Mesodermal cell (in vitro differentiated cells): ENCODE measurements around the gene PPP1R16B.
A peak's percentile ranks its signal among the peaks of the same experiment; 100 is the strongest.

Source experiments
- H3K27ac ChIP-seq: 2 replicates; pipeline ENCODE4 v1.7.0; 2013; ENCODE audit warnings: mild to moderate bottlenecking, low read depth, low read length, moderate library complexity; ENCODE audit not compliant: severe bottlenecking
- H3K36me3 ChIP-seq: 2 replicates; pipeline ENCODE4 v1.7.1; 2013; ENCODE audit warnings: mild to moderate bottlenecking, low read length, moderate library complexity; ENCODE audit not compliant: control insufficient read depth, insufficient read depth
- H3K4me1 ChIP-seq: one replicate; pipeline ENCODE4 v1.7.1; 2013; ENCODE audit warnings: mild to moderate bottlenecking, low read length; ENCODE audit not compliant: insufficient read depth, control insufficient read depth, poor library complexity, severe bottlenecking
- H3K4me3 ChIP-seq: 2 replicates; pipeline ENCODE4 v1.7.0; 2013; ENCODE audit warnings: low read length, control low read depth, mild to moderate bottlenecking; ENCODE audit not compliant: insufficient read depth, poor library complexity, severe bottlenecking; ENCODE audit errors: extremely low read depth
- H3K9me3 ChIP-seq: 2 replicates; pipeline ENCODE4 v1.7.1; 2013; ENCODE audit warnings: mild to moderate bottlenecking, low read length, moderate library complexity; ENCODE audit not compliant: control insufficient read depth
- WGBS, 2 experiments: methylation state at CpG; one replicate each; pipeline ENCODE4 v1.1.5; 2013; ENCODE audit warnings: missing lambda C conversion rate in 2 of 2; ENCODE audit not compliant: insufficient coverage in 2 of 2; 5-methylcytosine and 5-hydroxymethylcytosine counted together

Gene PPP1R16B

DNA sequence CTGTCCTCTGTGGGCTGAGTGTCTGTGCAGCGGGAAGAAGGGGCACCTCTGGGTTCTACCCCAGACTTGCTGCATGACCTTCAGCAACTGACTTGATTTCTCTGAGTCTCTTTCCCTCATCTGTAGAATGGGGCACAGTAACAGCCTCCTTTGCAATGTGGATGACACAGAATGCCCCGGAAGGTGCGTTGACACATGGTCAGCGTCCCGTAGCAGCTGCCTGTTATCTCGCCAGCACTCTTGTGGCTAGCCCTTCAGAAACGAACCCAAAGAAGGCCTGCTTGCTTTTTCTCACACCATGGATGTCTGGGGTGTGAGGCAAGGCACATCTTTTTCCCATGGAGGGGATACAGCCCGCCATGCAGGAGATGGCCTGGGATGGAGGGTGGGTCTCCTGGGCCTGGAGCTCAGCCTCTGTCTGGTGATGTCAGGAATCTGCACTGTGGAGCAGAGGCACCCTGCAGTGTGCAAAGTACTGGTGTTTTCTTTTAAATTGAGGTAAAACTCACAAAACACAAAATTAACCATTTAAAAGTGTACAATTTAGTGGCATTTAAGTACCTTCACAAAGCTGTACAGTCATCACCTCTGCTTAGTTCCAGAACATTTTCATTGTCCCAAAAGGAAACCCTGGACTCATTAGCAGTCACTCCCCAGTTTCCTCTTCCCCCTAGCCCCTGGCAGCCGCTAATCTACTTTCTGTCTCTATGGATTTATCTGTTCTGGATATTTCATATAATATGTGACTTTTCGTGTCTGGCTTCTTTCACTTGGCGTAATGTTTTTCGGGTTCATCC, 61.0 kb downstream of the PPP1R16B start:
- H3K4me3 ChIP-seq: no peak overlapping the region
- H3K4me1 ChIP-seq: no peaks in the 10 kb centered on the region
- H3K27ac ChIP-seq: no peak overlapping the region
- H3K9me3 ChIP-seq: no peaks in the 10 kb centered on the region
- H3K36me3 ChIP-seq: no peaks in the 10 kb centered on the region
- 93 to 94% methylated on average over 6 to 7 of the region's 12 CpGs for WGBS, 2 experiments

DNA sequence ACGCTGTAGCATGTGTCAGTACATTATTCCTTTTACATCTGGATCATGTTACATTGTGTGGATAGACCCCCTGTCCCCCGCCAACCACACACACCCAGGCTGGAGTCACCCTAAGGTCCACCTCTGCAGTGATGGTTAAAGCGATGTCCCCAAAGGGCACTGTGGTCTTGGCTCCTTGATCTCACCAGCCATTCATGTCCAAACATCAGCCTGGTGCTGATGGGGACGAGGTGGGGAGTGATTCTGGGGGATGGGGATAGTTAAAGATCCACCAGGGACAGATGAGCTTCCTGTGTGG, 61.5 kb downstream of the PPP1R16B start:
- Histone ChIP-seq H3K9me3 (no peaks in the 10 kb centered on the region), H3K27ac (no peak overlapping the region), H3K36me3 (no peaks in the 10 kb centered on the region), H3K4me1 (no peaks in the 10 kb centered on the region), H3K4me3 (no peak overlapping the region)
- 85 to 88% methylated on average over 2 to 3 of the region's 4 CpGs for WGBS, 2 experiments

DNA sequence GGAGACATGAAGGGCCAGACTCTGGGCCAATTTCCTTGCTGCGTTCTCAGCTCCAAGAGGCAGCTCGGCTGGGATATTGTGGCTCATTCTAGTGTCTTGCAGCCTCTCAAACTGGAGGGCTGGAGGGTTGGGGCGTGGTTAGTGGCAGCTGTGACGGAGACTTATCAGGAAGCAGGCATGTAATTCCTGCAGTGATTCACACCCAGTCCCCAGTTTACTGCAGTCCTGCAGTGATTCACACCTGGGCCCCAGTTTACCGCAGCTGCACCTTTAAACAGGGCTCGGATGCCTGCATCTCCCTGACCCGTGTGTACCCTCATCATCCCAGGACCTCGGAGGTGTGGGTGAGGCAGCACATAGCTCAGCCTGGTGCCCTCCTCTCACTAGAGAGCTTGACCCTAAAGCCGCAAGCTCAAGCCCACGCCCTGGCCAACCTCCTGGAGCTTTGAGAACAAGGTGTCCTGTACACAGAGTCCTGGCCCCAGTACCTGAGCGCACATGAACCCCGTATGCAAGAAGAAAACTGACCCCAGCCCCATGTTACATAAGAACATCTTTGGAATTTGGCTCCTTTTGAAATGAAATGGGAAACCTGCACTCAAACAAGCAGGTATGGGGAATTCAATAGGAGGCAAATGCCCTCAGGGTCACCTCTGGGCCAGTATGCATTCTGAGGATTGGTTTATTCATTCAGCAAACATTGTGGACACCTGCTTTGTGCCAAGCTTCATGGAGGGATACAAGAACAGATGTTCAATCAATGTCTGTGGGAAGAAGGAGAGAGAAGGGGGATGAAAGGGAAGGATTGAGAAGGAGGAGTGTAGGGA, 65.4 kb downstream of the PPP1R16B start:
- H3K4me1 ChIP-seq: peaks cover 20% of the 10 kb centered on the region
- WGBS, 2 experiments: 75 to 80% methylated on average over 10 to 12 of the region's 12 CpGs
- H3K4me3 ChIP-seq: no peak overlapping the region
- H3K9me3 ChIP-seq: no peaks in the 10 kb centered on the region
- H3K36me3 ChIP-seq: no peaks in the 10 kb centered on the region
- H3K27ac ChIP-seq: no peak overlapping the region

DNA sequence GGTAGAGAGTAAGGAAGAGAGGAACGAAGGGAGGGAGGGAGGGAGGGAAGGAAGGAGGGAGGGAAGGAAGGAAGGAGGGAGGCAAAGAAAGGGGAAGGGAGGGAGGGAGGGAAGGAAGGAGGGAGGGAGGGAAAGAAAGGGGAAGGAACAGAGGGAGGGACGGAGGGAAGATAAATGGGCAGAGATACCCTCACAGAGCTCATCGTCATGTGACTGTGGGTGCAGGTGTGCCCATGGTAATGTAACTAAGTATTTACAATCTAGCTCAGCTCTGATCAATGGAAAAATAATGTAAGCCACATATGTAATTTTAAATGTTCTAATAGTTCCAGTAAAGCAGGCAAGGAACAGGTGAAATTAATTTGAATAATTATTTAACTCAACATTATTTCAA, 66.1 kb downstream of the PPP1R16B start:
- WGBS, 2 experiments: 71 to 100% methylated on average over 2 of the region's 3 CpGs
- H3K36me3 ChIP-seq: no peaks in the 10 kb centered on the region
- H3K27ac ChIP-seq: no peak overlapping the region
- H3K4me1 ChIP-seq: peaks cover 20% of the 10 kb centered on the region
- no peaks in the 10 kb centered on the region for H3K9me3 ChIP-seq
- H3K4me3 ChIP-seq: no peak overlapping the region

DNA sequence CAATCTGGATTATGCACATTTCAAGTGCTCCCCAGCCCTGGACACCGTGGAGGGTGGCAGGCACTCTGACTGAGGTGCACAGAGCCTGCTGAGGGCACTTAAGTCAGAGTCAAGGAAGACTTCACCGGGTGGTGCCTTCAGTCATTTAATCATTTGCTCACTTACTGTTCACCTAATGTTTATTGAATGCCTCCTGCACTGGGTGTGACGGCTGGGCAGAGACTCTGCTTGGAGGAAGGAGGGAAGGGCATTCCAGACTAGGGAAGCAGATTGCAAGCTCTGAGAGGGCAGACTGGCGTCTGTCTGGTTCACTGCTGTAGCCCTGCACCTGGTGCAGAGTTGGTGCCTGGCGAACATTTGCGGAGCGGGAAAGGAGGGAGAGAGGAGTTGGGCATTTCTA, 66.5 kb downstream of the PPP1R16B start:
- H3K4me3 ChIP-seq: no peak overlapping the region
- H3K36me3 ChIP-seq: no peaks in the 10 kb centered on the region
- no peaks in the 10 kb centered on the region for H3K9me3 ChIP-seq
- no peak overlapping the region for H3K27ac ChIP-seq
- whole genome bisulfite sequencing, 2 experiments: 81 to 96% methylated on average over 3 to 7 of the region's 7 CpGs
- peaks cover 20% of the 10 kb centered on the region for H3K4me1 ChIP-seq

DNA sequence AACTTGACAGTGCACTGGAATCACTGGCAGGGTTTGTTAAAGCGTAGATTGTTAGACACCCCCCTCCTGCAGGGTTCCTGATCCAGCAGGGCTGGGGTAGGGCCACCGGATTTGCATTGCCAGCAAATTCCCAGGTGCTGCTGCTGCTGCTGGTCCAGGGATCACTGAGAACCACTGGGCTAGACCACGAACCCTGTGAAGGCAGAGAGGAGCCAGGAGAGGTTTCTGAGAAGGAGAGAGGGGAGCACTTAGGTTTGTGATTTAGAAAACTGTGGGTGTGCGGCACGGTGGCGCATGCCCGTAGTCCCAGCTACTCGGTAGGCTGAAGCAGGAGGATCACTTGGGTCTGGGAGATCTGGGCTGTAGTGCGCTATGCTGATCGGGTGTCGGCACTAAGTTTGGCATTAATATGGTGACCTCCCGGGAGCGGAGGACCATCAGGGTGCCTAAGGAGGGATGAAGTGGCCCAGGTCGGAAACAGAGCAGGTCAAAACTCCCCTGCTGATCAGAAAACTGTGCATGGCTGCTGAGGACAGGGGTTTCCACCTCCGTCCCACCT, 67.1 kb downstream of the PPP1R16B start:
- Histone ChIP-seq H3K4me3 (no peak overlapping the region), H3K36me3 (no peaks in the 10 kb centered on the region)
- 91 to 94% methylated on average over 14 to 15 of the region's 15 CpGs for WGBS, 2 experiments

DNA sequence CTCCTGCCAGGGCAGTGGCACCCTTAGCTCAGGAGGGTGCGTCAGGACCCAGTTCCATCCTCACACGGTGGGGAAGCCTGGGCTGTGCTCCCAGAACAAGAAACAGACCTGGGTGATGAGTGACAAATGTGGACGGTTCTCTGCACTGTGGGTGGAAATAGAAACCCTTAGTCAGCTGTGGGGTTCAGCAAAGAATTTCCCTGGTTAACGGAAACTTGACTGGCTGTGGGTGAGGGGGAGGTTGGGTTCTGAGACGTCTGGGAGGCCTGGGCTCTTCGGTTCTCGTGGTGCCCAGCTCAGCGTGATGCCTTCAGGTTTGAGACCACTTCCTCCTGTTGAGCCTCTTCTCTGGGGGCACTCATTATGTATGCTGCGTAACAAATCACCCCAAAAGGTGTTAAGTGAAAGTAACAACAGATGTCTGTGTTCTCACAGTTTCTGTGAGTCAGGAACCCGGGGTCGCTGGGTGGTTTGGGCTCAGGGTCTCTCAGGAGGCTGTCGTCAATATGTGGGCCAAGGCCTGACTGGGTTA, 67.6 kb downstream of the PPP1R16B start:
- H3K4me3 ChIP-seq: no peak overlapping the region
- H3K9me3 ChIP-seq: no peaks in the 10 kb centered on the region
- H3K27ac ChIP-seq: no peak overlapping the region
- no peaks in the 10 kb centered on the region for H3K36me3 ChIP-seq
- peaks cover 20% of the 10 kb centered on the region for H3K4me1 ChIP-seq
- WGBS, 2 experiments: 89 to 91% methylated on average over 6 to 10 of the region's 12 CpGs

More for the DNA sequence above, 67.1 kb downstream of the PPP1R16B start:
- Histone ChIP-seq H3K27ac (no peak overlapping the region), H3K9me3 (no peaks in the 10 kb centered on the region), H3K4me1 (peaks cover 20% of the 10 kb centered on the region)

DNA sequence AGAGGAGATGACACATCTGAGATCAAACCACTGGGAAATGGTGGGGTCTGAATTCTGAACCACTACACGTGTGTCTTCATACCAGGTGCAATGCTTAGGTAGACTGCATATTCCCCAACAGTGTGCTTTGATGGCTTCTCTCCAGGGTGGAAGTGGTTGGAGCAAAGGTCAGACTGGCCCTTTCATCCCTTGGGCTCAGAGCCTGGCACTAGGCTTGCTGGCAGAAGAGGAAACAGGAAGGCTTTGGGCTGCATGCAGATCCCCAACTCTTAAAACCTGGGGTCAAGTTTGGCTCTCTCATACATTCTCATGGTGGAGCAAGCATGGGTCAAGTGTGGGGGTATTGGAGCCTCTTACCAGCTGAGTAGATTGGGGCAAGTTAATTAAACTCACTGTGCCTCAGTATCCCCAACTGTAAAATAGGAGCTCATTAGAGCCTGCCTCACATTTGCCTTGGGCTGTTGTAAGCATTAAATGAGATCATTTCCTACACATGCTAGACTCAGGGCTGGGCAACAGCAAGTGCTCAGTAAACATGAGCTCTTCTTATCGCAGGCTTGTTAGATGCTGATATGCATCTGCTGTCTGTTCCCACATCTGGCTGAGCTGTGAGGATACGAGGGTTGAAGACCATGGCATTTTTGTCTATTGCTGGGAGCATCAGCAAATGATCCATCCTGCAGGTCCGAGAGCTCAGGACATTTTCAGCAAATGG, 69.1 kb downstream of the PPP1R16B start:
- Histone ChIP-seq H3K27ac (peak overlapping the region; percentile 62), H3K4me1 (peaks cover 20% of the 10 kb centered on the region), H3K9me3 (no peaks in the 10 kb centered on the region), H3K36me3 (no peaks in the 10 kb centered on the region), H3K4me3 (no peak overlapping the region)
- 87 to 89% methylated on average over 3 to 4 of the region's 4 CpGs for WGBS, 2 experiments

DNA sequence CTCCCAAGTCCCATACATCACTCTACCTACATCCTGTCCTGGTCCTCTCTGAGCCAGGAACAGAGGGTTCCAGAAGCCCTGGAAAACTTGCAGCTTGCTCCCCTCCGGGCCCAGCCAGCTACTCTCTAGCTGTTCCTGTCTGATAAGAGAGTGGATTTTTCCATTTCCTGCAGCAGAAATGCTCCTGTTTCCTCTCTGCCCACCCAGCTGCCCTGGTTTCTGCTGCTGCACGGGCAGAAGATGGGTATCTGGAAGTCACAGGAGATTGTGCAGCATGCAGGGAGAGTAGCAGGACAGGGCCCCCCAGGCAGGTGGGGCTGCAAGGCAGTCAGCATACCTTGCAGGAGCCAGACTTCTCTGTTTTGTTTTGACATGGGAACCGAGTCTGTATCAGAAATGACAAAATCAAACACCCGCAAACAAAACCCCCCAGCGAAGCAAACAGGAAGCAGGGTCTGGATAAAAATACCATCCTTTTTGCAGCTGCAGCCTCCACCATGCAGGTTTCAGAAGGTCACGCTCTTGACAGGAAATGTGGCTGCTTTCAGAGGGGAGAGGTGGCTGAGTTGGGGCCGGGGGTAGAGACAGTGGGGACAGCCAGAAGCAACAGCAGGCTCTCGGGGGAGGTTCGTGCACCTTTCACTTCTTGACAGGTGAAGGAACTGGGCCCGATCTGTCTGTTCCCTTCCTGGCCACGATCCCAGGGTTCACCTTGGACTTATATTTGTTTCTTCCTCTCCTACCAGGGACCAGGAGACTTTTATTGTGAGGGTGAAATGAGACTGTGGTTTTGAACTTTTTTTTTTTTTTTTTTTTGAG, 69.9 kb downstream of the PPP1R16B start:
- H3K36me3 ChIP-seq: no peaks in the 10 kb centered on the region
- peaks cover 20% of the 10 kb centered on the region for H3K4me1 ChIP-seq
- 68 to 70% methylated on average over 5 to 6 of the region's 11 CpGs for WGBS, 2 experiments
- H3K9me3 ChIP-seq: no peaks in the 10 kb centered on the region
- H3K27ac ChIP-seq: peak overlapping the region; percentile 62
- H3K4me3 ChIP-seq: no peak overlapping the region

DNA sequence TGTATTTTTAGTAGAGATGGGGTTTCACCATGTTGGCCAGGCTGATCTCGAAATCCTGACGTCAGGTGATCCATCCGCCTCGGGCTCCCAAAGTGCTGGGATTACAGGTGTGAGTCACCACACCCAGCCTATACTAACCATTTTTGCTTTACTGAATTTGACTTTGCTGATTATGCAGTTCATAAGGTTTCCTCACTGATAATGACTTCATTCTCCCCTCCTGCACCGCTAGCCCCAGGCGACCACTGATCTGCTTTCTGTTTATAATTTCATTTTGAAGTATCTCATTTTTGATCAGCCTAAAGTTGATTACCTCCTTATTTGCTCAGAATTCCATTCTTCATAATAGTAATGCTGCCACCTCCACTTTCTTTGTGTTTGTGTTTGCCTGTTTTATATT, 72.0 kb downstream of the PPP1R16B start:
- Histone ChIP-seq H3K36me3 (no peaks in the 10 kb centered on the region), H3K4me1 (peaks cover 20% of the 10 kb centered on the region), H3K9me3 (no peaks in the 10 kb centered on the region), H3K27ac (no peak overlapping the region), H3K4me3 (no peak overlapping the region)
- WGBS, 2 experiments: 80 to 92% methylated on average over 2 to 3 of the region's 6 CpGs
